ENCODE data around the gene DOCK2.

GRCh38 chr5:170076211-170076610, 439.1 kb downstream of the DOCK2 start:
- TF ChIP-seq CTCF (optimal IDR thresholded peaks at IDR 0.05 in 1 of 3, IDR thresholded peaks at IDR 0.05 in 1 of 3, conservative IDR thresholded peaks at IDR 0.05 in 1 of 3; ENCODE audit: extremely low read depth in 1 of 3, insufficient read depth in 2 of 3, low read length in 3 of 3): no peak
- no peak for TF ChIP-seq EZH2 (IDR thresholded peaks at IDR 0.05; ENCODE audit: low read length)

Measured in keratinocyte (primary cell).